ENCODE results near the gene EHMT1. TPM values are rescaled to one million over a fixed set of nuclear protein-coding genes. Genes with fewer than 3 reads are reported as not detected.
A peak's percentile ranks its signal among the peaks of the same experiment; 100 is the strongest.

The EHMT1 gene
- total and polyA plus RNA-seq, 2 of the 13 experiments (the other 11 are each of a cell fraction or from before 2014, with no cell fraction given), result 23.0 to 27.1 TPM

- TF ChIP-seq MAZ (IDR thresholded peaks at IDR 0.05; ENCODE audit: borderline replicate concordance, low read depth, low read length), result no peak
- TF ChIP-seq MAZ (CRISPR knock-in tag; IDR thresholded peaks at IDR 0.05; ENCODE audit: low read depth), result no peak
- no peak for TF ChIP-seq DNMT3B (CRISPR knock-in tag; conservative IDR thresholded peaks at IDR 0.05)
- TF ChIP-seq GABPA (IDR thresholded peaks at IDR 0.05; ENCODE audit: low read depth, low read length), result no peak
- TF ChIP-seq GABPA (CRISPR knock-in tag; IDR thresholded peaks at IDR 0.05; ENCODE audit: low read depth), result no peak
- TF ChIP-seq XBP1 (CRISPR knock-in tag; IDR thresholded peaks at IDR 0.05), result no peak
- no peak for TF ChIP-seq TCF12 (IDR thresholded peaks at IDR 0.05)
- no peak for TF ChIP-seq TCF12 (CRISPR knock-in tag; IDR thresholded peaks at IDR 0.05)
- TF ChIP-seq ZNF260 (CRISPR knock-in tag; IDR thresholded peaks at IDR 0.05; ENCODE audit: borderline replicate concordance, low read depth), result no peak
- peak; percentile 75 for TF ChIP-seq BHLHE40 (IDR thresholded peaks at IDR 0.05; ENCODE audit: low read length)
- TF ChIP-seq ZNF253 (CRISPR knock-in tag; IDR thresholded peaks at IDR 0.05; ENCODE audit: borderline replicate concordance), result no peak
- no peak for TF ChIP-seq ZNF138 (CRISPR knock-in tag; IDR thresholded peaks at IDR 0.05; ENCODE audit: low read depth)
- TF ChIP-seq ZBTB42 (CRISPR knock-in tag; IDR thresholded peaks at IDR 0.05), result no peak
- no peak for TF ChIP-seq ZNF431 (CRISPR knock-in tag; IDR thresholded peaks at IDR 0.05; ENCODE audit: borderline replicate concordance, low read depth)
- no peak for TF ChIP-seq KLF13 (CRISPR knock-in tag; IDR thresholded peaks at IDR 0.05)
- no peak for TF ChIP-seq PHF5A (CRISPR knock-in tag; IDR thresholded peaks at IDR 0.05; ENCODE audit: low read depth, unreplicated experiment)
- TF ChIP-seq TP53 (CRISPR knock-in tag; conservative IDR thresholded peaks at IDR 0.05), result no peak
- TF ChIP-seq PHF20 (CRISPR knock-in tag; IDR thresholded peaks at IDR 0.05), result no peak
- no peak for TF ChIP-seq SP4 (CRISPR knock-in tag; IDR thresholded peaks at IDR 0.05)
- TF ChIP-seq ZNF354B (CRISPR knock-in tag; IDR thresholded peaks at IDR 0.05), result no peak
- TF ChIP-seq ZNF619 (CRISPR knock-in tag; IDR thresholded peaks at IDR 0.05), result no peak
- TF ChIP-seq ZBTB33 (CRISPR knock-in tag; IDR thresholded peaks at IDR 0.05), result peak; percentile 46; the same call in 1 of the 2 replicates
- no peak for TF ChIP-seq ATF3 (CRISPR knock-in tag; IDR thresholded peaks at IDR 0.05)
- TF ChIP-seq SIN3B (IDR thresholded peaks at IDR 0.05; ENCODE audit: low read length), result no peak
- no peak for TF ChIP-seq ATF1 (CRISPR knock-in tag; IDR thresholded peaks at IDR 0.05)
- peak; percentile 53 for TF ChIP-seq ZNF687 (CRISPR knock-in tag; IDR thresholded peaks at IDR 0.05)
Measured at GRCh38 chr9:137611623-137612609, 6.9 kb upstream of the EHMT1 start (continued).

All from HepG2 (cell line).